ENCODE measurements around the gene TRPC4AP. TPM values are rescaled to one million over a fixed set of nuclear protein-coding genes. Genes with fewer than 3 reads are reported as not detected.

The TRPC4AP gene
- total and polyA plus RNA-seq, 9 donors: 30.5 to 51.8 (median 40.7) TPM

- 75 to 83% (median 78%) methylated on average over 9 of the region's 9 CpGs for WGBS, 3 donors
- no peak for TF ChIP-seq CTCF (IDR thresholded peaks at IDR 0.05)
- no peak for TF ChIP-seq POLR2A (IDR thresholded peaks at IDR 0.05)
- TF ChIP-seq EP300 (IDR thresholded peaks at IDR 0.05): no peak
- intact Hi-C loops (cut with DNase I): no loop called here
- no peaks in the 10 kb centered on the region for H3K27me3 ChIP-seq
- no peaks in the 10 kb centered on the region for H3K4me1 ChIP-seq (ENCODE audit: insufficient read depth)
- H3K27ac ChIP-seq: no peak overlapping the region
- no peaks in the 10 kb centered on the region for H3K36me3 ChIP-seq
- no peak overlapping the region for H3K4me3 ChIP-seq
- no peaks in the 10 kb centered on the region for H3K9me3 ChIP-seq
- DNase-seq: peak in 4 of 5 donors; percentile 2 to 14 (median 7)
Observed at GRCh38 chr20:35007413-35007812, 85.2 kb downstream of the TRPC4AP start.

- Histone ChIP-seq H3K4me1 (ENCODE audit: insufficient read depth) (no peaks in the 10 kb centered on the region), H3K27ac (no peak overlapping the region), H3K4me3 (no peak overlapping the region), H3K36me3 (no peaks in the 10 kb centered on the region), H3K27me3 (no peaks in the 10 kb centered on the region), H3K9me3 (no peaks in the 10 kb centered on the region)
- peak in 4 of 5 donors; percentile 5 to 10 (median 8) for DNase-seq
- intact Hi-C loops (cut with DNase I): no loop called here
- WGBS, 3 donors: 83 to 85% (median 84%) methylated on average over 4 of the region's 4 CpGs
- TF ChIP-seq EP300 (IDR thresholded peaks at IDR 0.05) (no peak), POLR2A (IDR thresholded peaks at IDR 0.05) (no peak), CTCF (IDR thresholded peaks at IDR 0.05) (no peak)
Observed at GRCh38 chr20:35006531-35006971, 86.1 kb downstream of the TRPC4AP start.

GRCh38 chr20:35006009-35006408 is 86.6 kb downstream of the TRPC4AP start:
- WGBS, 3 donors: 77 to 88% (median 86%) methylated on average over 11 of the region's 11 CpGs
- no peak overlapping the region for H3K27ac ChIP-seq
- H3K27me3 ChIP-seq: no peaks in the 10 kb centered on the region
- no peaks in the 10 kb centered on the region for H3K4me1 ChIP-seq (ENCODE audit: insufficient read depth)
- TF ChIP-seq EP300 (IDR thresholded peaks at IDR 0.05) (no peak), CTCF (IDR thresholded peaks at IDR 0.05) (no peak), POLR2A (IDR thresholded peaks at IDR 0.05) (no peak)
- peak in 4 of 5 donors; percentile 1 to 21 (median 5) for DNase-seq
- H3K4me3 ChIP-seq: no peak overlapping the region
- intact Hi-C loops (cut with DNase I): no loop called here
- no peaks in the 10 kb centered on the region for H3K36me3 ChIP-seq
- H3K9me3 ChIP-seq: no peaks in the 10 kb centered on the region

GRCh38 chr20:35005463-35005961 is 87.1 kb downstream of the TRPC4AP start:
- Histone ChIP-seq H3K36me3 (no peaks in the 10 kb centered on the region), H3K9me3 (no peaks in the 10 kb centered on the region), H3K27me3 (no peaks in the 10 kb centered on the region), H3K4me1 (ENCODE audit: insufficient read depth) (no peaks in the 10 kb centered on the region), H3K27ac (no peak overlapping the region), H3K4me3 (no peak overlapping the region)
- no peak for TF ChIP-seq POLR2A (IDR thresholded peaks at IDR 0.05)
- TF ChIP-seq EP300 (IDR thresholded peaks at IDR 0.05): no peak
- TF ChIP-seq CTCF (IDR thresholded peaks at IDR 0.05): no peak
- intact Hi-C loops (cut with DNase I): no loop called here
- DNase-seq: peak; percentile 4 to 24 (median 13)
- 85 to 91% (median 90%) methylated on average over 7 of the region's 7 CpGs for WGBS, 3 donors
